Right cardiac atrium (tissue), 5 donors: Measurements from ENCODE around the gene DDX31. TPM values are rescaled to one million over a fixed set of nuclear protein-coding genes. Genes with fewer than 3 reads are reported as not detected.

Experiments
- ATAC-seq, 2 donors: fragments of 200-7000 bp; cut with Tn5 transposase; one replicate each; pipeline versions ENCODE4 v1.8.0 to v1.9.1; 2020; ENCODE audit warnings: moderate library complexity in 2 of 2, mild to moderate bottlenecking in 1 of 2
- DNase-seq, 3 donors: peaks; one replicate each; pipeline ENCODE4 v3.0.0-alpha.2; 2020
- H3K27ac ChIP-seq: one replicate; pipeline ENCODE4 v1.5.1; 2013; ENCODE audit warnings: mild to moderate bottlenecking, low read length, control low read depth, moderate library complexity
- H3K27me3 ChIP-seq: one replicate; pipeline ENCODE4 v1.6.1; 2013; ENCODE audit not compliant: control insufficient read depth, insufficient read depth
- H3K4me1 ChIP-seq: one replicate; pipeline ENCODE4 v1.6.1; 2013; ENCODE audit warnings: low read length; ENCODE audit not compliant: control insufficient read depth, insufficient read depth
- H3K4me3 ChIP-seq: one replicate; pipeline ENCODE4 v1.5.1; 2013; ENCODE audit warnings: low read length, control low read depth
- H3K9me3 ChIP-seq: one replicate; pipeline ENCODE4 v1.6.1; 2013; ENCODE audit warnings: low read length; ENCODE audit not compliant: control insufficient read depth
- WGBS: extraction: QIAGEN DNeasy Blood & Tissue Kit; methylation state at CpG from one replicate; pipeline ENCODE4 v1.1.7; 2013; 5-methylcytosine and 5-hydroxymethylcytosine counted together
- intact Hi-C, 4 donors: fragments of 100-400 bp; cut with DNase I; formaldehyde crosslinking; loops; one replicate each; pipeline versions ENCODE4 v1.11.0 to v1.14.0; 2022 to 2023
- polyA plus RNA-seq: library from polyadenylated mRNA; stranded (reverse); fragments of 200-250 nt; gene quantifications from one replicate; pipeline ENCODE4 v1.2.3, GENCODE V29; 2013
- total RNA-seq, 4 donors: library from RNA; stranded (reverse); fragmentation: NEBNext Ultra II Directional; extraction: Animal tissue kit (Norgen Biotek cat#: 25700); gene quantifications; one replicate each; pipeline ENCODE4 v1.2.1, GENCODE V29; 2021
- donor health status: healthy with polysubstance abuse.
- donor health status: DM: no; HTN: yes; CAD: no.
- donor health status: DM: no; HTN: no; CAD: no.
- donor health status: DM: no; HTN: yes; CAD: no; lungs with severe emphysema.
- donor health status: DM: yes; HTN: yes; CAD: no.

DDX31 gene
- total and polyA plus RNA-seq, 5 donors: 2.7 to 7.4 (median 5.2) TPM

DNA sequence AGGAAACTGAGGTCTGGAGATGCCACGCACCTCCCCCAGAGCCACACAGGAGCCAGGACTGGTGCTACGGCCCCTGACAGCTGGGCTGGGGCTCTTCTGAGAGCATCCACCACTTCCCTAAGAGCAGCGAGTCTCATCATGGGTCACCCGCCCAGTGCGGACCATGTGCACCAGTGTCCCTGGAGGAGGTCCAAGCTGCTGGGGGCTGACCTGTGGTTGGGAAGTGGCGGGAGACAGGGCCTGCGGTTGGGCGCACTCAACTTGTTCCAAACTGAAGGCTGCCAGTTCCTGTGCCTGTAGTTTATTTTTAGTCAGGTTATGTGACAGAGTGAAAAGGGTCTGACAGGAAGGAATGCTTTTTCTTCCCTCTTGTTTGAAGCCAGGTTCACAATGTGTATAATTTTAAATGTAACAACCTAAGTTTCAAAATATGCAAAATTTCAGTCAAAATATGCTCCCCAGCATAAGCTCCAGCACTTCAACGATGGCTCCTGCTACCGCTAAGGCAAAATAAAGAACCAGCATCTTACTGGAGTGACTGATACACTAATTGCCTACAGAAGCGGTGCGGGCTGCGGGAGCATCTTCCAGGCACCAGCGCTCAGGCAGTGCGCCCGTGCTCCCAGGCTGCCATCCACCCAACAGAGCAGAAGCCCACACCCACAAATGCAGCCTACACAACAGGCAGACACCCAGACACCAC lies 72.6 kb downstream of the DDX31 start:
- peak overlapping the region; percentile 56 for H3K27ac ChIP-seq
- intact Hi-C loops: no loop called here
- H3K4me3 ChIP-seq: no peak overlapping the region
- WGBS: 66% methylated on average over 16 of the region's 16 CpGs
- DNase-seq: peak; percentile 71 to 91 (median 89)
- H3K4me1 ChIP-seq: peaks cover 2% of the 10 kb centered on the region
- peak; percentile 91 to 93 for ATAC-seq
- no peaks in the 10 kb centered on the region for H3K27me3 ChIP-seq
- no peaks in the 10 kb centered on the region for H3K9me3 ChIP-seq

DNA sequence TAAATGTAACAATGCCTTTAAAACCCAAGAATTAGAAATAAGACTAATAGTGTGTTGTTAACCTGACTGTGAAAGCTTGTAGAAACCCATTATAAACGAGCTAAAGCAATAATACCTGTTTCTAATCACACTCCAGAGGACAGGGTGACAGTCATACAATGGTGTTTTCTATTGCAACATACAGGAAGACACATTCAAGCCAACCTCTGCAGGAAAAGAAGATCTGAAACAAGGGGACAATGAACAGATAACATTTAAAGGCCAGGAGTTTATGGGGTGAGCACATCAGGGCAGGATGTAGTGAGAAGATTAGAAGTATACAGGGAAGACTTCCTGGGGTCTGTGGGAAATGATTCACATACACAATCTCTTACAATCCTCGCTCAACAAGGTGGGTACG lies 73.6 kb downstream of the DDX31 start:
- WGBS: 70% methylated on average over 3 of the region's 3 CpGs
- no peak for ATAC-seq
- H3K27ac ChIP-seq: no peak overlapping the region
- H3K4me1 ChIP-seq: peaks cover 2% of the 10 kb centered on the region
- intact Hi-C loops: no loop called here
- no peak for DNase-seq
- no peak overlapping the region for H3K4me3 ChIP-seq
- H3K27me3 ChIP-seq: no peaks in the 10 kb centered on the region
- H3K9me3 ChIP-seq: no peaks in the 10 kb centered on the region

DNA sequence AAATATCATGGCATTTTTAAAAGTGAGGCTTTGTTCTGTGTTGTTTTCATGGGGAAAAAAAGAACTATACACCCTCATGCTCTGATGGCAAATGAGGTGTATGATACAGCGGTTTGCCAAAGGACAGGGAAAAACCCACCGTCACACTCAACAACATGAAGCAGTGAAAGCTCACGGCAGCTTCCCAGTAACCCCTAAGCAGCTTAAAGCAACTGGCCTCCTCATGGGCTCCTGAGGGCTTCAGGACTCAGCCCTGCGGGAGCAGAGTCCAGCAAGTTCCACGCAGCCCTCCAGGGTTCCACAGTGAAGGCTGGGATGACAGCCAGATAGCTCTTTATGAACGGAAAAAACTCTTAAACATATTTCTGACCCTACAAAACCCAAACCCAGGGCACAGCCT lies 74.5 kb downstream of the DDX31 start:
- Histone ChIP-seq H3K27me3 (no peaks in the 10 kb centered on the region), H3K4me1 (peaks cover 2% of the 10 kb centered on the region), H3K27ac (no peak overlapping the region), H3K9me3 (no peaks in the 10 kb centered on the region), H3K4me3 (no peak overlapping the region)
- DNase-seq (no peak), ATAC-seq (no peak)
- intact Hi-C loops: no loop called here
- 85% methylated on average over 6 of the region's 6 CpGs for WGBS

DNA sequence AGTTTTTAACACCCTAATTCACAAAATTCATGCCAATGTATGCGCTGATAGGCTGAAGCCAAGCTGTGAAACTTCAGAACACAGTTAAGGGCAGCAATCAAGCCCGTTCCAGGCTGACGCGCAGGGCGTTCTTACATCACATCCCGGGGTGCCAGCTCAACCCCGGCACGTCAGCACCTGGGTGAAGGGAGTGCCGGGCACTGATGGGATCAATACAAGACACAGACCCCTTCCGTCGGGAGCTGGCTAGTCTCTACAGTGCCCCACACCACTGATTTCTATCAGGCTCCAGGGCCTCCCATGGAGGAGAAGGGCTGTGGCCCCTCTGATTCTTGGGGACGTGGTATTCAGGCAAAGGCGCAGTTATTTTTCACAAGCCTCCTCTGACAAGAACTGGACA lies 75.4 kb downstream of the DDX31 start:
- H3K9me3 ChIP-seq: no peaks in the 10 kb centered on the region
- 94% methylated on average over 13 of the region's 13 CpGs for WGBS
- intact Hi-C loops: no loop called here
- H3K27me3 ChIP-seq: no peaks in the 10 kb centered on the region
- ATAC-seq: no peak
- DNase-seq: no peak
- no peak overlapping the region for H3K4me3 ChIP-seq
- H3K27ac ChIP-seq: no peak overlapping the region
- peaks cover 2% of the 10 kb centered on the region for H3K4me1 ChIP-seq

DNA sequence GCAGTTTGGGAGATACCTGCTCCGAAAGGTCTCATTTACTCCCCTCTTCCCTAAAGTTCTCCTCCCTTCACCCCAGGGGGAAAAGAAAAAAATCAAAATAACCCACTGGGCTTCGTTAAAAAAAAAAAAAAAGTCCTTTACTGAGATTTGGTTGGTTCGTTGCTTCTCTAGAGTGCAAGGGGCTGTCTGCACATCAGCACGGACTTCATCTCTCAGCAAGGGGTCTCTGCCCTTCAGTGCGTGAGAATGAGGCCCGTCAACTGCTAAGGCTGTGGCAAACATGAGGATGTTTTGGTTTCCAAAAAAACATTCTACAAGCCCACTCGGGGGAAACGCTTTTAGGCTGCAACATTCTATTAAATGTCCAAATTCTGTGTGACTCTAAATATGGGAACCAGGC lies 77.3 kb downstream of the DDX31 start:
- Histone ChIP-seq H3K27me3 (no peaks in the 10 kb centered on the region), H3K4me3 (no peak overlapping the region), H3K9me3 (no peaks in the 10 kb centered on the region), H3K27ac (no peak overlapping the region), H3K4me1 (peaks cover 2% of the 10 kb centered on the region)
- intact Hi-C loops: no loop called here
- ATAC-seq: no peak
- DNase-seq: no peak
- WGBS: 82% methylated on average over 8 of the region's 8 CpGs

DNA sequence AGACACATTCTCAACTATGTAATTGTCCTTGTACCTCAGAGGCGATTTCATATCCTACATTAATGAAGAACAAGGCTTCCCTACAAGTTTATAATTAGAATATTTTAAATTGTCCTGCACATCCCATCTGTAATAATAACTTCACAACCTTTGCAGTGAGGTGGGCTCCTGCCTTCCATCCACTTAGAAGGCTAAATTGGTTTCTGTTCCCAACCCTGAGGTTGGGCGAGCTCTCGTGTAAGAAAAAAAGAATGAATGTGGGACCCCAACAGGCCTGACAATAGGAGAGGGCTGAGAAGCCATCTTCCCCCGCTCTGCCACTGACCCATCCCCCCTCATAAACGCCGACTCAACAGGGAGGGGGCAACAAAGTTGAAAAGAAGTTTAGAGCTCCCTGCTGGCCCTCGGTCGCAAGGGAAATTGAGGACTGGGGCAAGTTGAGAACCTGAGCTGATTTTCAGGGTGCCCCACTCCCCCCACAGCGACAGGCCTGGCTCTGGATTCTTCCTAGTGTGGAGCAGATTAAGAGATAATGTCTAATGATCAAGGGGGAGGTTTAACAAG lies 78.0 kb downstream of the DDX31 start:
- no peaks in the 10 kb centered on the region for H3K27me3 ChIP-seq

DNA sequence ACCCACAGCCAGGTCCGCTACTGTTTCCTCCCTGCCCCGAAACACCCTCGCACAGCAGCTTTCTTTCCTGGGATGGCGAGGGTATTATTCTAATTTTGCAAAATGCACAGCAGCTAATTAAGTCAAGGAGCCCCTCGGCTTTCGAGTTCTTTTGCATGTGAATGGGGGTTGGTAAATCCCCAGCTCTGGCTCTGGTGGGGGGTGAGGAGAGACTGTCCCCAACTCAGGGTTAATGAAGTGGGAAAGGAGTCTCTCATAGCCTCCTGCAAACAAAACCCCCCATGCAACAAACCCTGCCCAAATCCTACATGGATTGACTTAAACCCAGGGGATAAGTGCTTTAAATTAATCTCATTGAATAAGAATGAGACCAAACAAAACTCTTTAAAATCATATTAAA lies 78.5 kb downstream of the DDX31 start:
- intact Hi-C loops: no loop called here
- 33% methylated on average over 6 of the region's 6 CpGs for WGBS
- H3K27me3 ChIP-seq: no peaks in the 10 kb centered on the region

More for the DNA sequence above, 78.0 kb downstream of the DDX31 start:
- DNase-seq: no peak
- no peak overlapping the region for H3K4me3 ChIP-seq
- ATAC-seq: no peak
- no peak overlapping the region for H3K27ac ChIP-seq
- no peaks in the 10 kb centered on the region for H3K9me3 ChIP-seq
- peaks cover 2% of the 10 kb centered on the region for H3K4me1 ChIP-seq
- intact Hi-C loops: no loop called here
- WGBS: 57% methylated on average over 9 of the region's 9 CpGs

DNA sequence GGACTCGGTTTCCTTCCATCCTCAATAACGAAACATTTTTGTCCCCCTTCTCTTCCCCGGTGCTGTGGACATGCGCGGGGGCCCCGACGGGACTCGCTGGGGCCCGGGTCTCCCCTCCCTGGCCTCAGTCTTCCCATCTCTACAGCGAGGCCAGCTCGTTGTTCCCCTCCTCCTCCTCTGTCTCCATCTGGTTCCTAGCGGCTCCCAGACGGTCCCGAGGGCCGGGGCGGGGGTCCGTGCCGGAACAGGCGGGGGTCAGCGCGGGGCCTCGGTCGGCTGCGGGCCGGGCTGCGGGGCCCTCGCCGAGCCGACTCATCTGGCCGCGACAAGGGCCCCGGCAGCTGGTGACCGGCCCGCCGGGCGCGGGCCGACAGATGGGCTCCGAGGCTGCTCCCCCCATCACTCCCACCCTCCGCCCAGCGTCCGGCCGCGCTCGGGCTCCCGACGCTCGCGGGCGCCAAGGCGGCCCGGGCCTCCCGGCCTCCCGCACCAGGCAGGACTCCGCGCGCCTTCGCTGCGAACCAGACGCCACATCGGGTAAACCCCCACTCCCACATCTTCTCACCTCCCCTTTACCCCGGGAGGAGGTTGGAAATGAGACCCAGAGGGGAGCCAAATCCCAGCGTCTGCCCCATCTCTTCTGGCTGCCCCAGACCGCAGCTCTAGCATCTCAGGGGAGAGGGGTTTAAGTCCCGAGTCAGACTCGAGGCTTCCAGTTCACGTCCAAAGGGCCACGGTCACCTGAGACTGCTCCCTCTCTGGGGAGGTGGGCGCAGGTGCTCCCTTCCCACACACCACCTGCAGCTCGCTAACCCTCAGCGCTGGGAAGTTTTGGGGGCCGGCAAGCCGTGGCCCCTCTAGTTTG lies 79.2 kb downstream of the DDX31 start:
- no peaks in the 10 kb centered on the region for H3K4me1 ChIP-seq
- no peaks in the 10 kb centered on the region for H3K27me3 ChIP-seq
- H3K27ac ChIP-seq: no peak overlapping the region
- no peak overlapping the region for H3K4me3 ChIP-seq
- 3% methylated on average over 73 of the region's 73 CpGs for WGBS
- DNase-seq (no peak), ATAC-seq (no peak)
- intact Hi-C loops: no loop called here
- no peaks in the 10 kb centered on the region for H3K9me3 ChIP-seq

More for the DNA sequence above, 78.5 kb downstream of the DDX31 start:
- Histone ChIP-seq H3K27ac (no peak overlapping the region), H3K4me3 (no peak overlapping the region), H3K9me3 (no peaks in the 10 kb centered on the region), H3K4me1 (no peaks in the 10 kb centered on the region)
- ATAC-seq (no peak), DNase-seq (no peak)

DNA sequence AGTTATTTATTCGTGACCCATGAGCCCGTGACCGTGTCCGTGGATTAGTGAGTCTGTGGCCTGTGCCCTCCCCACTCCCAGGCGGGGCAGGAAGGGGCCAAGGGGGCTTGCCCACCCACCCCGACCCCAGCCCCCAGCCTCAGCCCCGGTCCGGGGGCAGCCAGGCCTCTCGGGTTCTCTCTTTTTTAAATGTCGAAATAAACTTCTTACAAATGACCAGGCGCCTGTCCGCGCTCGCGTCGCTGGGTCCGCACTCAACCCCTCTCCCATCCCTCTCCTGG lies 79.8 kb downstream of the DDX31 start:
- no peak overlapping the region for H3K27ac ChIP-seq
- H3K27me3 ChIP-seq: no peaks in the 10 kb centered on the region
- no peaks in the 10 kb centered on the region for H3K4me1 ChIP-seq
- 3% methylated on average over 17 of the region's 17 CpGs for WGBS
- H3K9me3 ChIP-seq: no peaks in the 10 kb centered on the region
- DNase-seq (no peak), ATAC-seq (no peak)
- intact Hi-C loops: no loop called here
- no peak overlapping the region for H3K4me3 ChIP-seq

DNA sequence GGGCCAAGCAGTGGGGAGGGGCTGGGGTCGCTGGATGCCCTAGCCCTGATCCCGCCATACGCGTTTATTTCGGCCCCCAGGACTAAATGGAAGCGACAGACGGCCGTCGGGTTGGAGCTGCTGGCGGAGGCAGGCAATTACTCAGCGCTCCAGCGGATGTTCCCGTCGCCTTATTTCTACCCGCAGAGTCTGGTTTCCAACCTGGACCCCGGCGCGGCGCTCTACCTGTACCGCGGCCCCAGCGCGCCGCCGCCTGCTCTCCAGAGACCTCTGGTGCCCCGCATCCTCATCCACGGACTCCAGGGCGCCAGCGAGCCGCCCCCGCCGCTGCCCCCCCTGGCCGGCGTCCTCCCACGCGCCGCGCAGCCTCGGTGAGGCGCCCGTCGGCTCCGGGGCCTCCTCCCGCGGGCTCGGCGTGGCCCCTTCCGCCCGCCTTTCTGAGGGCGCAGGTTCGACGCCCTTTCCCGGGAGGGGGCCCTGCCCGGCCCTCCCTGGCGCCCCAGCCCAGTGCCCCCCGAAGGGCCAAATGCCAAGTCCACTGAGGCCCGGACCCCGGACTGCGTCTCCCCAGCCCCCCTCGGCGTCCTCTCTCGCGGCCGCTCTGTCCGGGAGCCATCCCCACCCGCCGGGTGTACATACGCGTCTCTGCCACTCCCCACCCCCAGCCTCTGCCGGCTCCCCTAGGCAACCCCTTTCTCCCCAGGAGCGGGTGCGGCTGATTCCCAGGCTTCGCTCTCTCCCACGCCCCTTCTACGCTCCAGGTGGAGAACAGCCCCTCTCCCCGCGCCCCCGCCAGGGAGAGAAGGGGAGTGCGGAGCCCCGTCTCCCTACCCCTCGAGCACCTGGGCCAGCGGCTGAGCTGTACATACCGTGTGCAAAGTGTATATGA lies 80.4 kb downstream of the DDX31 start:
- H3K4me3 ChIP-seq: no peak overlapping the region
- H3K27ac ChIP-seq: no peak overlapping the region
- H3K4me1 ChIP-seq: no peaks in the 10 kb centered on the region
- no peaks in the 10 kb centered on the region for H3K9me3 ChIP-seq
- no peak for ATAC-seq
- WGBS: 2% methylated on average over 83 of the region's 83 CpGs
- DNase-seq: no peak
- intact Hi-C loops: no loop called here
- no peaks in the 10 kb centered on the region for H3K27me3 ChIP-seq
